GM19099 (cell line): ENCODE results near the gene YOD1.

ENCODE experiments used
- POLR2A ChIP-seq: IDR thresholded peaks from 3 replicates; pipeline ENCODE4 v1.6.1; 2011; ENCODE audit warnings: low read depth; ENCODE audit not compliant: insufficient read length; ENCODE audit errors: extremely low read depth

The YOD1 gene

GRCh38 chr1:206998816-206999215 is 52.2 kb downstream of the YOD1 start:
- TF ChIP-seq POLR2A: no peak
